Activated naive CD4-positive, alpha-beta T cell treated with anti-CD3 and anti-CD28 coated beads, Interleukin-2, amount 50 U/mL, for 72 hours (primary cell): ENCODE results near the gene CD53. TPM values are rescaled to one million over a fixed set of nuclear protein-coding genes. Genes with fewer than 3 reads are reported as not detected.
A peak's percentile ranks its signal among the peaks of the same experiment; 100 is the strongest.

Source experiments
- ATAC-seq, 2 donors: fragments of 150-1000 bp; cut with Tn5 transposase; 2 replicates each; pipeline ENCODE4 v1.10.0; 2021; ENCODE audit warnings: mild to moderate bottlenecking in 2 of 2, moderate library complexity in 2 of 2
- DNase-seq, 2 donors: peaks; one replicate each; pipeline ENCODE4 v3.0.0; 2021 to 2022; ENCODE audit warnings: low spot score in 2 of 2
- H3K27ac Mint-ChIP-seq, 2 donors: one replicate each; pipeline ENCODE4 v1.8.0; 2022; ENCODE audit warnings: mild to moderate bottlenecking in 2 of 2, mixed read lengths in 2 of 2
- H3K36me3 Mint-ChIP-seq, 2 donors: one replicate each; pipeline ENCODE4 v1.8.0; 2022; ENCODE audit warnings: mixed read lengths in 2 of 2
- H3K9me3 Mint-ChIP-seq, 2 donors: one replicate each; pipeline ENCODE4 v1.8.0; 2022; ENCODE audit warnings: mixed read lengths in 2 of 2
- total RNA-seq, 2 donors: library from RNA; stranded (reverse); gene quantifications; one replicate each; pipeline ENCODE4 v1.2.3, GENCODE V29; 2022

CD53 gene
- total RNA-seq, 2 donors from 2014 or later = 277 to 329 TPM

- no peaks in the 10 kb centered on the region for H3K9me3 Mint-ChIP-seq
- DNase-seq (no peak), ATAC-seq (no peak)
- H3K27ac Mint-ChIP-seq = peak overlapping the region in 1 of 2 donors; percentile 13
- H3K36me3 Mint-ChIP-seq = peaks cover 58 to 89% of the 10 kb centered on the region in 2 donors
Observed at GRCh38 chr1:110893908-110894490, 21.1 kb downstream of the CD53 start.

GRCh38 chr1:110896090-110896489, 23.1 kb downstream of the CD53 start:
- H3K27ac Mint-ChIP-seq = peak overlapping the region in 1 of 2 donors; percentile 59
- no peaks in the 10 kb centered on the region for H3K9me3 Mint-ChIP-seq
- peaks cover 61 to 97% of the 10 kb centered on the region in 2 donors for H3K36me3 Mint-ChIP-seq
- ATAC-seq (peak in 1 of 2 donors; percentile 33), DNase-seq (no peak)

GRCh38 chr1:110897681-110898080, 24.7 kb downstream of the CD53 start:
- ATAC-seq = peak; percentile 61
- Mint-ChIP-seq H3K27ac (peak overlapping the region; percentile 53 to 59), H3K36me3 (peaks cover 51 to 94% of the 10 kb centered on the region in 2 donors), H3K9me3 (peaks cover 0 to 6% of the 10 kb centered on the region in 2 donors)
- no peak for DNase-seq

- Mint-ChIP-seq H3K9me3 (peaks cover 0 to 6% of the 10 kb centered on the region in 2 donors), H3K36me3 (peaks cover 43 to 90% of the 10 kb centered on the region in 2 donors), H3K27ac (peak overlapping the region; percentile 28 to 66)
- DNase-seq = no peak
- no peak for ATAC-seq
Observed at GRCh38 chr1:110898734-110899457, 25.9 kb downstream of the CD53 start.

GRCh38 chr1:110899458-110899843, 26.5 kb downstream of the CD53 start:
- Mint-ChIP-seq H3K36me3 (peaks cover 43 to 90% of the 10 kb centered on the region in 2 donors), H3K27ac (peak overlapping the region in 1 of 2 donors; percentile 28), H3K9me3 (peaks cover 5 to 8% of the 10 kb centered on the region in 2 donors)
- DNase-seq (no peak), ATAC-seq (no peak)

- ATAC-seq (peak in 1 of 2 donors; percentile 28), DNase-seq (no peak)
- Mint-ChIP-seq H3K9me3 (peaks cover 13 to 18% of the 10 kb centered on the region in 2 donors), H3K36me3 (peaks cover 22 to 67% of the 10 kb centered on the region in 2 donors), H3K27ac (peak overlapping the region; percentile 19 to 54)
Observed at GRCh38 chr1:110902820-110903463, 30.0 kb downstream of the CD53 start.

- ATAC-seq = peak; percentile 21 to 72
- H3K9me3 Mint-ChIP-seq = peaks cover 13 to 25% of the 10 kb centered on the region in 2 donors
- peak overlapping the region; percentile 54 to 83 for H3K27ac Mint-ChIP-seq
- DNase-seq = no peak
- H3K36me3 Mint-ChIP-seq = peaks cover 18 to 62% of the 10 kb centered on the region in 2 donors
Observed at GRCh38 chr1:110903853-110904500, 31.0 kb downstream of the CD53 start.

- ATAC-seq (no peak), DNase-seq (no peak)
- H3K9me3 Mint-ChIP-seq = peaks cover 7 to 17% of the 10 kb centered on the region in 2 donors
- peaks cover 0 to 26% of the 10 kb centered on the region in 2 donors for H3K36me3 Mint-ChIP-seq
- no peak overlapping the region for H3K27ac Mint-ChIP-seq
Observed at GRCh38 chr1:110912784-110913183, 39.8 kb downstream of the CD53 start.

- Mint-ChIP-seq H3K9me3 (peaks cover 4 to 10% of the 10 kb centered on the region in 2 donors), H3K27ac (no peak overlapping the region), H3K36me3 (peaks cover 0 to 19% of the 10 kb centered on the region in 2 donors)
- no peak for DNase-seq
- ATAC-seq = no peak
Observed at GRCh38 chr1:110914676-110915075, 41.7 kb downstream of the CD53 start.

- peaks cover 0 to 7% of the 10 kb centered on the region in 2 donors for H3K9me3 Mint-ChIP-seq
- no peak for DNase-seq
Observed at GRCh38 chr1:110915804-110916203, 42.9 kb downstream of the CD53 start.

GRCh38 chr1:110916274-110916668, 43.3 kb downstream of the CD53 start:
- no peak for DNase-seq
- peaks cover 0 to 12% of the 10 kb centered on the region in 2 donors for H3K36me3 Mint-ChIP-seq
- peaks cover 0 to 5% of the 10 kb centered on the region in 2 donors for H3K9me3 Mint-ChIP-seq
- ATAC-seq = no peak
- peak overlapping the region in 1 of 2 donors; percentile 61 for H3K27ac Mint-ChIP-seq

More at GRCh38 chr1:110915804-110916203, 42.9 kb downstream of the CD53 start:
- H3K27ac Mint-ChIP-seq = no peak overlapping the region
- no peak for ATAC-seq
- peaks cover 0 to 15% of the 10 kb centered on the region in 2 donors for H3K36me3 Mint-ChIP-seq

GRCh38 chr1:110916669-110917306, 43.8 kb downstream of the CD53 start:
- H3K27ac Mint-ChIP-seq = peak overlapping the region in 1 of 2 donors; percentile 61
- no peak for DNase-seq

GRCh38 chr1:110918016-110918415, 45.1 kb downstream of the CD53 start:
- Mint-ChIP-seq H3K36me3 (peaks cover 0 to 11% of the 10 kb centered on the region in 2 donors), H3K9me3 (peaks cover 3 to 9% of the 10 kb centered on the region in 2 donors), H3K27ac (no peak overlapping the region)
- ATAC-seq (no peak), DNase-seq (no peak)

More at GRCh38 chr1:110916669-110917306, 43.8 kb downstream of the CD53 start:
- peaks cover 0 to 12% of the 10 kb centered on the region in 2 donors for H3K36me3 Mint-ChIP-seq
- ATAC-seq = peak; percentile 76 to 83
- peaks cover 0 to 5% of the 10 kb centered on the region in 2 donors for H3K9me3 Mint-ChIP-seq

- Mint-ChIP-seq H3K9me3 (peaks cover 3 to 6% of the 10 kb centered on the region in 2 donors), H3K27ac (no peak overlapping the region), H3K36me3 (peaks cover 0 to 5% of the 10 kb centered on the region in 2 donors)
- DNase-seq = no peak
- no peak for ATAC-seq
Observed at GRCh38 chr1:110921953-110922352, 49.0 kb downstream of the CD53 start.

GRCh38 chr1:110927484-110928075, 54.6 kb downstream of the CD53 start:
- peaks cover 11 to 12% of the 10 kb centered on the region in 2 donors for H3K36me3 Mint-ChIP-seq
- no peak for ATAC-seq
- no peak for DNase-seq
- peaks cover 3 to 26% of the 10 kb centered on the region in 2 donors for H3K9me3 Mint-ChIP-seq
- no peak overlapping the region for H3K27ac Mint-ChIP-seq

GRCh38 chr1:110928191-110928590, 55.2 kb downstream of the CD53 start:
- H3K36me3 Mint-ChIP-seq = peaks cover 7 to 11% of the 10 kb centered on the region in 2 donors
- ATAC-seq = no peak
- H3K27ac Mint-ChIP-seq = no peak overlapping the region
- no peak for DNase-seq
- H3K9me3 Mint-ChIP-seq = peaks cover 0 to 26% of the 10 kb centered on the region in 2 donors
